Measurements from ENCODE around the gene SRXN1.

Gene SRXN1

DNA sequence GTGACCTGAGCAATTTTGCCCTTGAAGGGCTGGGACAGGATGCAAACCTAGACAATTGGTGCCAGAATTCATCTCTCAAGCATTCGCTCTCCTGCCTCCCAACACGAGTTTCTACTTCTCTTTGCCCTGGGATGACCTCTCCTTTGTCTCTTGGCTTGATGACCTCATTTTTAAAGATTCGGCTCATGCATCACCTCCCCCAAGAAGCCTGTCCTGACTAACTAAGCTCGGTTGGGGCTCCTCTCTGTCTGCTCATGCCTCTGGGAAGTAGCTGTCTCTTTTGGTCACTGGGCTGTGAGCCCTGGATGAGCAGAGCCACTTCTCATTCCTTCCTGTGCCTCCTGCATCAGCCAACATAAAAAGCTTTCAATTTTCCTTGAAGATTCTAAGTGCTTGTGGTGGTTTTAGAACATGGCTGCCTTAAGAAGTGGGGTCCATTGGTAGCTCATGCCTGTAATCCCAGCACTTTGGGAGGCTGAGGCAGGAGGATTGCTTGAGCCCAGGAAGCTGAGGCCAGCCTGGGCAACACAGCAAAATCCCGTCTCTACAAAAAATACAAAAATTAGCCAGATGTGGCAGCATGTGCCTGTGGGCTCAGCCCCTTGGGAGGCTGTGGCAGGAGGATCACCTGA is 31.8 kb downstream of the SRXN1 start (continued):
- TF ChIP-seq, protein P1, sequence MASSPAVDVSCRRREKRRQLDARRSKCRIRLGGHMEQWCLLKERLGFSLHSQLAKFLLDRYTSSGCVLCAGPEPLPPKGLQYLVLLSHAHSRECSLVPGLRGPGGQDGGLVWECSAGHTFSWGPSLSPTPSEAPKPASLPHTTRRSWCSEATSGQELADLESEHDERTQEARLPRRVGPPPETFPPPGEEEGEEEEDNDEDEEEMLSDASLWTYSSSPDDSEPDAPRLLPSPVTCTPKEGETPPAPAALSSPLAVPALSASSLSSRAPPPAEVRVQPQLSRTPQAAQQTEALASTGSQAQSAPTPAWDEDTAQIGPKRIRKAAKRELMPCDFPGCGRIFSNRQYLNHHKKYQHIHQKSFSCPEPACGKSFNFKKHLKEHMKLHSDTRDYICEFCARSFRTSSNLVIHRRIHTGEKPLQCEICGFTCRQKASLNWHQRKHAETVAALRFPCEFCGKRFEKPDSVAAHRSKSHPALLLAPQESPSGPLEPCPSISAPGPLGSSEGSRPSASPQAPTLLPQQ (tag by site-specific recombination; IDR thresholded peaks at IDR 0.05): peak; percentile 85
- TF ChIP-seq TCF7L2 (IDR thresholded peaks at IDR 0.05; ENCODE audit: borderline replicate concordance, low read depth, low read length) (no peak), ZNF747 (tag by site-specific recombination; IDR thresholded peaks at IDR 0.05) (no peak), KLF10 (tag by site-specific recombination; IDR thresholded peaks at IDR 0.05) (no peak), KLF7 (tag by site-specific recombination; IDR thresholded peaks at IDR 0.05; ENCODE audit: borderline replicate concordance) (no peak), RBAK (tag by site-specific recombination; IDR thresholded peaks at IDR 0.05) (no peak), ZFHX2 (tag by site-specific recombination; conservative IDR thresholded peaks at IDR 0.05) (no peak), GLIS2 (tag by site-specific recombination; IDR thresholded peaks at IDR 0.05) (0 out of 2 replicates have a peak, but pooled peaks have one; percentile 28), ZNF660 (tag by site-specific recombination; IDR thresholded peaks at IDR 0.05) (no peak), ZNF645 (tag by site-specific recombination; IDR thresholded peaks at IDR 0.05) (no peak), ZNF248 (tag by site-specific recombination; IDR thresholded peaks at IDR 0.05) (no peak), ZNF169 (tag by site-specific recombination; IDR thresholded peaks at IDR 0.05) (no peak), KLF9 (tag by site-specific recombination; IDR thresholded peaks at IDR 0.05; ENCODE audit: low read depth) (no peak), ZBTB44 (tag by site-specific recombination; IDR thresholded peaks at IDR 0.05) (no peak), ZNF366 (tag by site-specific recombination; conservative IDR thresholded peaks at IDR 0.05) (peak; percentile 37; the same call in 1 of the 2 replicates), ZNF302 (tag by site-specific recombination; IDR thresholded peaks at IDR 0.05; ENCODE audit: low read depth) (no peak), ZIC2 (tag by site-specific recombination; IDR thresholded peaks at IDR 0.05) (no peak), ZNF221 (tag by site-specific recombination; IDR thresholded peaks at IDR 0.05; ENCODE audit: borderline replicate concordance) (no peak), ZBTB1 (tag by site-specific recombination; IDR thresholded peaks at IDR 0.05) (no peak), ZNF157 (tag by site-specific recombination; IDR thresholded peaks at IDR 0.05) (no peak), ZNF670 (tag by site-specific recombination; IDR thresholded peaks at IDR 0.05; ENCODE audit: low read depth) (no peak), ZNF596 (tag by site-specific recombination; IDR thresholded peaks at IDR 0.05) (no peak), ZNF132 (tag by site-specific recombination; IDR thresholded peaks at IDR 0.05; ENCODE audit: borderline replicate concordance) (no peak), ZNF214 (tag by site-specific recombination; IDR thresholded peaks at IDR 0.05; ENCODE audit: borderline replicate concordance) (no peak), ZBTB17 (tag by site-specific recombination; IDR thresholded peaks at IDR 0.05) (no peak), ZNF239 (tag by site-specific recombination; IDR thresholded peaks at IDR 0.05) (no peak), ZNF629 (tag by site-specific recombination; IDR thresholded peaks at IDR 0.05) (peak; percentile 86), AEBP2 (tag by site-specific recombination; IDR thresholded peaks at IDR 0.05; ENCODE audit: borderline replicate concordance) (no peak)
- TF ChIP-seq, protein P2, sequence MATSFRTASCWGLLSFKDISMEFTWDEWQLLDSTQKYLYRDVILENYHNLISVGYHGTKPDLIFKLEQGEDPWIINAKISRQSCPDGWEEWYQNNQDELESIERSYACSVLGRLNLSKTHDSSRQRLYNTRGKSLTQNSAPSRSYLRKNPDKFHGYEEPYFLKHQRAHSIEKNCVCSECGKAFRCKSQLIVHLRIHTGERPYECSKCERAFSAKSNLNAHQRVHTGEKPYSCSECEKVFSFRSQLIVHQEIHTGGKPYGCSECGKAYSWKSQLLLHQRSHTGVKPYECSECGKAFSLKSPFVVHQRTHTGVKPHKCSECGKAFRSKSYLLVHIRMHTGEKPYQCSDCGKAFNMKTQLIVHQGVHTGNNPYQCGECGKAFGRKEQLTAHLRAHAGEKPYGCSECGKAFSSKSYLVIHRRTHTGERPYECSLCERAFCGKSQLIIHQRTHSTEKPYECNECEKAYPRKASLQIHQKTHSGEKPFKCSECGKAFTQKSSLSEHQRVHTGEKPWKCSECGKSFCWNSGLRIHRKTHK (tag by site-specific recombination; IDR thresholded peaks at IDR 0.05): no peak
- TF ChIP-seq, protein P3, sequence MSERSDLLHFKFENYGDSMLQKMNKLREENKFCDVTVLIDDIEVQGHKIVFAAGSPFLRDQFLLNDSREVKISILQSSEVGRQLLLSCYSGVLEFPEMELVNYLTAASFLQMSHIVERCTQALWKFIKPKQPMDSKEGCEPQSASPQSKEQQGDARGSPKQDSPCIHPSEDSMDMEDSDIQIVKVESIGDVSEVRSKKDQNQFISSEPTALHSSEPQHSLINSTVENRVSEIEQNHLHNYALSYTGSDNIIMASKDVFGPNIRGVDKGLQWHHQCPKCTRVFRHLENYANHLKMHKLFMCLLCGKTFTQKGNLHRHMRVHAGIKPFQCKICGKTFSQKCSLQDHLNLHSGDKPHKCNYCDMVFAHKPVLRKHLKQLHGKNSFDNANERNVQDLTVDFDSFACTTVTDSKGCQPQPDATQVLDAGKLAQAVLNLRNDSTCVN (tag by site-specific recombination; optimal IDR thresholded peaks at IDR 0.05): no peak
- TF ChIP-seq, protein P4, sequence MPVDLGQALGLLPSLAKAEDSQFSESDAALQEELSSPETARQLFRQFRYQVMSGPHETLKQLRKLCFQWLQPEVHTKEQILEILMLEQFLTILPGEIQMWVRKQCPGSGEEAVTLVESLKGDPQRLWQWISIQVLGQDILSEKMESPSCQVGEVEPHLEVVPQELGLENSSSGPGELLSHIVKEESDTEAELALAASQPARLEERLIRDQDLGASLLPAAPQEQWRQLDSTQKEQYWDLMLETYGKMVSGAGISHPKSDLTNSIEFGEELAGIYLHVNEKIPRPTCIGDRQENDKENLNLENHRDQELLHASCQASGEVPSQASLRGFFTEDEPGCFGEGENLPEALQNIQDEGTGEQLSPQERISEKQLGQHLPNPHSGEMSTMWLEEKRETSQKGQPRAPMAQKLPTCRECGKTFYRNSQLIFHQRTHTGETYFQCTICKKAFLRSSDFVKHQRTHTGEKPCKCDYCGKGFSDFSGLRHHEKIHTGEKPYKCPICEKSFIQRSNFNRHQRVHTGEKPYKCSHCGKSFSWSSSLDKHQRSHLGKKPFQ (tag by site-specific recombination; IDR thresholded peaks at IDR 0.05): no peak

Measured in HEK293 (cell line).